HL-60 (cell line): ENCODE results near the gene BMP8B.

Experiments
- GABPA ChIP-seq: IDR thresholded peaks from 2 replicates; pipeline ENCODE4 v1.6.1; 2012; ENCODE audit warnings: low read depth
- POLR2AphosphoS5 ChIP-seq: IDR thresholded peaks from 2 replicates; pipeline ENCODE4 v1.6.1; 2012; ENCODE audit warnings: low read depth
- TF ChIP-seq, protein P1 (sequence below): IDR thresholded peaks from one replicate; pipeline ENCODE4 v1.5.1; 2011; ENCODE audit warnings: low read length, control low read depth, inconsistent platforms; ENCODE audit not compliant: insufficient read depth

DNA sequence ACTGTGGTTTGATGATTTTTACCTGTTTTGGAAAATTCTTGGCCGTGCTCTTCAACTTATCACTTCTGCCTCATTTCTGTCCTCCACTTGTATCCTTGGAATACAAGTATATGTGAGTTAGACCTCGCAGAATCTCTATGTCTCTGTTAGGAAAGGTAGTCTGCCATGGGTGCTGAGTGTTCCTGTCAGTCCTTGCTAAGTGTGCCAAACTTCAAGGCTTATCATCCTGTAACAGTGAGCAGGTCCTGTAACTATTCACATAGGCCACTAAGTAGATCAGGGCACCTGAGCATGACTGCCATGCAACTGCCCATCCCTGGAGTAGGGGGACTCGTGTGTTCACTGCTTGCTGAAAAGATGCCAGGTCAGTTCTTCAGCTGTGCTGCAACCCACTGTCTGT lies 24.2 kb upstream of the BMP8B start:
- TF ChIP-seq, protein P1, sequence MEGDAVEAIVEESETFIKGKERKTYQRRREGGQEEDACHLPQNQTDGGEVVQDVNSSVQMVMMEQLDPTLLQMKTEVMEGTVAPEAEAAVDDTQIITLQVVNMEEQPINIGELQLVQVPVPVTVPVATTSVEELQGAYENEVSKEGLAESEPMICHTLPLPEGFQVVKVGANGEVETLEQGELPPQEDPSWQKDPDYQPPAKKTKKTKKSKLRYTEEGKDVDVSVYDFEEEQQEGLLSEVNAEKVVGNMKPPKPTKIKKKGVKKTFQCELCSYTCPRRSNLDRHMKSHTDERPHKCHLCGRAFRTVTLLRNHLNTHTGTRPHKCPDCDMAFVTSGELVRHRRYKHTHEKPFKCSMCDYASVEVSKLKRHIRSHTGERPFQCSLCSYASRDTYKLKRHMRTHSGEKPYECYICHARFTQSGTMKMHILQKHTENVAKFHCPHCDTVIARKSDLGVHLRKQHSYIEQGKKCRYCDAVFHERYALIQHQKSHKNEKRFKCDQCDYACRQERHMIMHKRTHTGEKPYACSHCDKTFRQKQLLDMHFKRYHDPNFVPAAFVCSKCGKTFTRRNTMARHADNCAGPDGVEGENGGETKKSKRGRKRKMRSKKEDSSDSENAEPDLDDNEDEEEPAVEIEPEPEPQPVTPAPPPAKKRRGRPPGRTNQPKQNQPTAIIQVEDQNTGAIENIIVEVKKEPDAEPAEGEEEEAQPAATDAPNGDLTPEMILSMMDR, result no peak
- TF ChIP-seq POLR2AphosphoS5 (no peak), GABPA (no peak)
